G401 (cell line): ENCODE measurements around the gene ZNF500. TPM values are rescaled to one million over a fixed set of nuclear protein-coding genes. Genes with fewer than 3 reads are reported as not detected.
"Not testable (repeated sequence)": the region's sequence is repeated elsewhere in the genome, so short reads cannot be mapped to it uniquely, and the experiment has no call there.

Source experiments
- DNase-seq: peaks from one replicate; pipeline ENCODE4 v3.0.0-alpha.2; 2015; ENCODE audit warnings: low spot score
- in situ Hi-C: cut with HindIII; loops from 2 replicates; pipeline ENCODE4 v1.10.0; 2016; ENCODE audit warnings: low sequenced_read_pairs, mixed read lengths
- total RNA-seq: library from RNA; depleted of rRNA; stranded (reverse); fragments of >200 nt; shearing (Covaris generic); gene quantifications from 2 replicates; pipeline ENCODE4 v1.2.3, GENCODE V29; 2014

Gene ZNF500
- total RNA-seq, 1 experiment from 2014 or later: 16.2 TPM

GRCh38 chr16:4797805-4798252, 30.9 kb upstream of the ZNF500 start:
- DNase-seq: no peak
- in situ Hi-C loops: no loop called here

GRCh38 chr16:4796982-4797804, 30.2 kb upstream of the ZNF500 start:
- in situ Hi-C loops: no loop called here

GRCh38 chr16:4795828-4796572, 29.0 kb upstream of the ZNF500 start:
- no peak for DNase-seq
- in situ Hi-C loops: no loop called here

More at GRCh38 chr16:4796982-4797804, 30.2 kb upstream of the ZNF500 start:
- no peak for DNase-seq

- in situ Hi-C loops: no loop called here
- DNase-seq: no peak
Measured at GRCh38 chr16:4795181-4795827, 28.3 kb upstream of the ZNF500 start, which contains the start of gene SMIM22. Gene SMIM22, plus strand, starts transcription at chr16:4795369. Its CDS starts 366 bp downstream, at chr16:4795735.

- no peak for DNase-seq
- in situ Hi-C loops: no loop called here
Measured at GRCh38 chr16:4792951-4793513, 26.1 kb upstream of the ZNF500 start.

GRCh38 chr16:4790871-4791270, 23.9 kb upstream of the ZNF500 start:
- in situ Hi-C loops: no loop called here
- DNase-seq: no peak

GRCh38 chr16:4790261-4790660, 23.3 kb upstream of the ZNF500 start:
- DNase-seq: no peak
- in situ Hi-C loops: no loop called here

- DNase-seq: no peak
- in situ Hi-C loops: no loop called here
Measured at GRCh38 chr16:4788910-4789309, 21.9 kb upstream of the ZNF500 start.

GRCh38 chr16:4788489-4788889, 21.5 kb upstream of the ZNF500 start:
- in situ Hi-C loops: no loop called here
- no peak for DNase-seq

GRCh38 chr16:4787627-4788482, 20.9 kb upstream of the ZNF500 start, which contains the start of gene SEPTIN12:
Gene SEPTIN12, minus strand, starts transcription at chr16:4788345. Its CDS starts 700 bp downstream, at chr16:4787645.
- DNase-seq: no peak
- in situ Hi-C loops: no loop called here

- in situ Hi-C loops: no loop called here
- DNase-seq: no peak
Measured at GRCh38 chr16:4787068-4787467, 20.1 kb upstream of the ZNF500 start.

GRCh38 chr16:4785758-4786433, 18.9 kb upstream of the ZNF500 start:
- in situ Hi-C loops: no loop called here

GRCh38 chr16:4784444-4784987, 17.6 kb upstream of the ZNF500 start:
- in situ Hi-C loops, DNase-seq: not testable (repeated sequence)

More at GRCh38 chr16:4785758-4786433, 18.9 kb upstream of the ZNF500 start:
- no peak for DNase-seq

GRCh38 chr16:4783951-4784336, 17.0 kb upstream of the ZNF500 start:
- no peak for DNase-seq
- in situ Hi-C loops: no loop called here

- in situ Hi-C loops: no loop called here
- no peak for DNase-seq
Measured at GRCh38 chr16:4783251-4783950, 16.4 kb upstream of the ZNF500 start.

- in situ Hi-C loops: no loop called here
- no peak for DNase-seq
Measured at GRCh38 chr16:4780235-4780634, 13.3 kb upstream of the ZNF500 start.

GRCh38 chr16:4778050-4778392, 11.1 kb upstream of the ZNF500 start:
- in situ Hi-C loops: no loop called here
- no peak for DNase-seq
